ENCODE data around the gene CFAP97. TPM values are rescaled to one million over a fixed set of nuclear protein-coding genes. Genes with fewer than 3 reads are reported as not detected.

CFAP97 gene
- total and polyA plus RNA-seq, 2 donors (not counting 1 experiment from before 2014, with no cell fraction given), result 39.3 to 50.8 TPM

DNA sequence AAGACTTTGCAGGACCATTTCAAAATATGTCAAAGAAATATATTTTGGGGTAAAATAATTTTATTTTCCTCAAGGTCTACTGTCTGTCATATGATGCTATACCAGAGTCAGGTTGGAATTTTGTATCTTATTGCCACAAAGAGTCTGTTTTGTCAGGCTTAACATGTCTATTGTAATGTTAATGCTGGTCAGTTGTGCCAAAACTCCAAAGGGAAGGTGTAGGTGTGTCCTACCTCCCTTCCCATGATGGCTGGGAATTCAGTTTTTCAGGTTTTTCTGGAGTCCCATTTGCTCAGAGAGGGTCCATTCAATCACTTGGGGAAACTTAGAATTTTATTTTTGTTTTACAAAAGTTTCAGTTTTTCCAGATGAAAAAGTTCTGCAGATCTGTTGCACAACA lies 94.1 kb downstream of the CFAP97 start:
- TF ChIP-seq CTCF (conservative IDR thresholded peaks at IDR 0.05 in 1 of 2, IDR thresholded peaks at IDR 0.05 in 1 of 2; ENCODE audit: low read depth in 1 of 2, low read length in 2 of 2) (no peak), EZH2 (IDR thresholded peaks at IDR 0.05; ENCODE audit: low read length, missing control alignments) (no peak)
- H3K4me1 ChIP-seq (ENCODE audit: control insufficient read depth, extremely low read depth, insufficient read depth, low read length), result peaks cover 8% of the 10 kb centered on the region
- H3K27me3 ChIP-seq (ENCODE audit: control insufficient read depth, insufficient read depth, low read length), result no peaks in the 10 kb centered on the region
- H3K36me3 ChIP-seq (ENCODE audit: control insufficient read depth, insufficient read depth, low read length), result no peaks in the 10 kb centered on the region
- DNase-seq (ENCODE audit: low read depth in 2 of 2), result no peak
- no peaks in the 10 kb centered on the region for H3K9me3 ChIP-seq (ENCODE audit: control insufficient read depth, insufficient read depth, low read depth, low read length)
- no peak overlapping the region for H2AFZ ChIP-seq (ENCODE audit: low read length)
- no peaks in the 10 kb centered on the region for H4K20me1 ChIP-seq (ENCODE audit: control insufficient read depth, extremely low read depth, insufficient read depth, low read length)
- no peak overlapping the region for H3K4me2 ChIP-seq (ENCODE audit: extremely low read depth, insufficient read depth, low read length)
- no peak overlapping the region for H3K4me3 ChIP-seq (replicated peaks in 1 of 4; ENCODE audit: control extremely low read depth in 1 of 4, insufficient read depth in 1 of 4, low read depth in 3 of 4, low read length in 4 of 4)
- no peak overlapping the region for H3K9ac ChIP-seq (ENCODE audit: insufficient read depth, low read length)
- H3K27ac ChIP-seq (ENCODE audit: insufficient read depth, low read length), result no peak overlapping the region
- H3K79me2 ChIP-seq (ENCODE audit: control insufficient read depth, insufficient read depth, low read length), result no peaks in the 10 kb centered on the region

Other genes starting within 250 kb of the CFAP97 start
- gene HELT, start 185.5 kb downstream of the CFAP97 start, total RNA-seq, result not detected in 2 replicates
- gene HELT, start 185.5 kb downstream of the CFAP97 start, polyA plus RNA-seq, result not detected in 2 replicates
- gene SLC25A4, start 60.7 kb downstream of the CFAP97 start, total RNA-seq, result 9.0 and 11.4 TPM in 2 replicates
- 14.6 and 18.1 TPM in 2 replicates for gene SLC25A4, start 60.7 kb downstream of the CFAP97 start, polyA plus RNA-seq
- 29.0 and 32.9 TPM in 2 replicates for gene SNX25, start 5.6 kb upstream of the CFAP97 start, total RNA-seq
- gene SNX25, start 5.6 kb upstream of the CFAP97 start, polyA plus RNA-seq, result 10.3 and 11.1 TPM in 2 replicates
- 0.51 and 0.66 TPM in 2 replicates for gene LRP2BP, start 191.9 kb upstream of the CFAP97 start, total RNA-seq
- gene LRP2BP, start 191.9 kb upstream of the CFAP97 start, polyA plus RNA-seq, result 0.03 and 0.05 TPM in 2 replicates
- 3.3 and 6.2 TPM in 2 replicates for gene ANKRD37, start 192.8 kb upstream of the CFAP97 start, total RNA-seq
- gene ANKRD37, start 192.8 kb upstream of the CFAP97 start, polyA plus RNA-seq, result 1.7 and 3.6 TPM in 2 replicates
- gene UFSP2, start 222.0 kb upstream of the CFAP97 start, total RNA-seq, result 43.1 and 50.3 TPM in 2 replicates
- 33.1 and 43.2 TPM in 2 replicates for gene UFSP2, start 222.0 kb upstream of the CFAP97 start, polyA plus RNA-seq

Data from fibroblast of lung (primary cell).